Neural cell (in vitro differentiated cells): ENCODE results near the gene EDNRB. TPM values are rescaled to one million over a fixed set of nuclear protein-coding genes. Genes with fewer than 3 reads are reported as not detected.

Source experiments
- H2AFZ ChIP-seq: fragments of 200-600, 300-800 bp; sonication (generic), shearing (Covaris generic); 2 replicates; pipeline ENCODE4 v1.6.0; 2014; ENCODE audit warnings: low read depth, mild to moderate bottlenecking, antibody characterized with exemption, low read length, moderate library complexity
- H3F3A ChIP-seq: fragments of 200-600 bp; shearing (Covaris generic); 2 replicates; pipeline ENCODE4 v1.6.1; 2016; ENCODE audit warnings: mild to moderate bottlenecking, moderate library complexity, mixed read lengths, antibody characterized with exemption, low read length; ENCODE audit not compliant: insufficient read depth, poor library complexity, severe bottlenecking
- H3K27ac ChIP-seq: fragments of 200-600, 300-800 bp; sonication (generic), shearing (Covaris generic); 2 replicates; pipeline ENCODE4 v1.5.1; 2014; ENCODE audit warnings: mild to moderate bottlenecking, low read length, moderate library complexity
- H3K27me3 ChIP-seq: fragments of 300-800, 200-600 bp; sonication (generic), shearing (Covaris generic); 2 replicates; pipeline ENCODE4 v1.6.0; 2014; ENCODE audit warnings: mild to moderate bottlenecking, low read depth, low read length, moderate library complexity; ENCODE audit not compliant: insufficient read depth
- H3K36me3 ChIP-seq: fragments of 300-800, 200-600 bp; sonication (generic), shearing (Covaris generic); 2 replicates; pipeline ENCODE4 v1.5.1; 2014; ENCODE audit warnings: mild to moderate bottlenecking, antibody characterized with exemption, low read length, moderate library complexity; ENCODE audit not compliant: insufficient read depth
- H3K4me2 ChIP-seq: fragments of 300-800, 200-600 bp; sonication (generic), shearing (Covaris generic); 2 replicates; pipeline ENCODE4 v1.6.0; 2014; ENCODE audit warnings: mild to moderate bottlenecking, low read length
- H3K4me3 ChIP-seq: fragments of 300-800, 200-600 bp; sonication (generic), shearing (Covaris generic); 2 replicates; pipeline ENCODE4 v1.5.1; 2014; ENCODE audit warnings: mild to moderate bottlenecking, low read length, moderate library complexity
- H3K79me2 ChIP-seq: fragments of 200-600 bp; shearing (Covaris generic); replicated peaks from 2 replicates; pipeline ENCODE4 v1.6.0; 2014; ENCODE audit warnings: mild to moderate bottlenecking, low read length, moderate library complexity; ENCODE audit not compliant: insufficient read depth
- H3K9ac ChIP-seq: fragments of 300-800, 200-600 bp; sonication (generic), shearing (Covaris generic); 2 replicates; pipeline ENCODE4 v1.6.1; 2016; ENCODE audit warnings: mild to moderate bottlenecking, low read length, mixed read lengths
- H3K9me2 ChIP-seq: fragments of 200-600 bp; shearing (Covaris generic); 2 replicates; pipeline ENCODE4 v1.6.1; 2016; ENCODE audit warnings: mild to moderate bottlenecking, low read length, mixed read lengths; ENCODE audit not compliant: insufficient read depth
- H3K9me3 ChIP-seq: fragments of 200-600, 300-800 bp; sonication (generic), shearing (Covaris generic); 2 replicates; pipeline ENCODE4 v1.6.1; 2016; ENCODE audit warnings: mild to moderate bottlenecking, mixed run types, low read length, moderate library complexity, mixed read lengths
- H4K20me1 ChIP-seq: fragments of 200-600 bp; shearing (Covaris generic); 2 replicates; pipeline ENCODE4 v1.6.1; 2016; ENCODE audit warnings: mild to moderate bottlenecking, mixed run types; ENCODE audit not compliant: insufficient read depth
- CTCF ChIP-seq: fragments of 450-650 bp; IDR thresholded peaks from 2 replicates; pipeline ENCODE4 v1.5.1; 2014; ENCODE audit warnings: antibody characterized with exemption, mild to moderate bottlenecking, moderate library complexity; ENCODE audit not compliant: poor library complexity, severe bottlenecking
- EP300 ChIP-seq: fragments of 450-650 bp; conservative IDR thresholded peaks from 2 replicates; pipeline ENCODE4 v1.6.1; 2014; ENCODE audit warnings: antibody characterized with exemption, mild to moderate bottlenecking, moderate library complexity; ENCODE audit not compliant: poor library complexity, severe bottlenecking
- EZH2 ChIP-seq: fragments of 200-600, 300-800 bp; shearing (Covaris generic), sonication (generic); IDR thresholded peaks from 2 replicates; pipeline ENCODE4 v1.6.1; 2014; ENCODE audit warnings: antibody characterized with exemption, low read length, borderline replicate concordance, mild to moderate bottlenecking; ENCODE audit not compliant: insufficient read depth, poor library complexity, severe bottlenecking
- POLR2AphosphoS5 ChIP-seq: IDR thresholded peaks from 2 replicates; pipeline ENCODE4 v1.6.1; 2012
- RAD21 ChIP-seq: fragments of 450-650 bp; conservative IDR thresholded peaks from 2 replicates; pipeline ENCODE4 v1.6.1; 2014; ENCODE audit warnings: antibody characterized with exemption, mild to moderate bottlenecking, moderate library complexity
- REST ChIP-seq: IDR thresholded peaks from 2 replicates; pipeline ENCODE4 v1.6.1; 2012; ENCODE audit warnings: borderline replicate concordance
- SMC3 ChIP-seq: fragments of 450-650 bp; conservative IDR thresholded peaks from 2 replicates; pipeline ENCODE4 v1.6.1; 2014; ENCODE audit warnings: antibody characterized with exemption, mild to moderate bottlenecking, moderate library complexity; ENCODE audit not compliant: poor library complexity
- TAF1 ChIP-seq: IDR thresholded peaks from 2 replicates; pipeline ENCODE4 v1.6.1; 2012; ENCODE audit warnings: low read depth
- polyA plus RNA-seq: library from polyadenylated mRNA; depleted of rRNA; stranded (reverse); fragments of >200 nt; gene quantifications from 2 replicates; pipeline ENCODE4 v1.2.3, GENCODE V29; 2014

Gene EDNRB
- polyA plus RNA-seq, 1 donor from 2014 or later: 0.20 TPM

- no peaks in the 10 kb centered on the region for H3K9me3 ChIP-seq
- no peak overlapping the region for H2AFZ ChIP-seq
- no peaks in the 10 kb centered on the region for H4K20me1 ChIP-seq
- TF ChIP-seq POLR2AphosphoS5: no peak
- no peak for TF ChIP-seq REST
- TF ChIP-seq CTCF: no peak
- TF ChIP-seq EZH2: no peak
- no peak for TF ChIP-seq EP300
- no peak for TF ChIP-seq TAF1
- TF ChIP-seq RAD21: no peak
- TF ChIP-seq SMC3: no peak
- no peak overlapping the region for H3K4me2 ChIP-seq
- H3K4me3 ChIP-seq: no peak overlapping the region
- H3K36me3 ChIP-seq: no peaks in the 10 kb centered on the region
- H3K9ac ChIP-seq: no peak overlapping the region
- no peaks in the 10 kb centered on the region for H3K27me3 ChIP-seq
- no peaks in the 10 kb centered on the region for H3F3A ChIP-seq
- H3K9me2 ChIP-seq: no peaks in the 10 kb centered on the region
- no peaks in the 10 kb centered on the region for H3K79me2 ChIP-seq
- H3K27ac ChIP-seq: no peak overlapping the region
Observed at GRCh38 chr13:77911751-77912150, 6.9 kb downstream of the EDNRB start.

DNA sequence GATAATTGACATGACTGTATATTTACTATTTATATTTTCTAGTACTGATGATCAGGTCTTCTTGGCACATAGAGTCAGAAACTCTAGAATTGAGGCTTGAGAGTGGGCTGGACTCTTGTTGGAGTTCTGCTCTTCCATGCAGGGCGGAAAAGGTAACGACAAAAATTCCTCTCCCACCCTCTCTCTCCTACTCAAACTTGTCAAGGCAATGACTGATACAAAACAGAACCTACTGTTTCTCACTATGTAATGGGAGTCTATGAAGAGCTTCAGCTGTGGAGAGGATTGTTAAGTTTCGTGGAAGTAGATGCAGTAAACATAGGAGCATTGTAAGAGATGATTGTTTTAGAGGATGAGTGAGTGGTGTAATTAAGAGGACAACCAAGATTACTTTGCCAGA is 8.8 kb downstream of the EDNRB start:
- no peak overlapping the region for H3K4me3 ChIP-seq
- TF ChIP-seq REST (no peak), RAD21 (no peak), EP300 (no peak), POLR2AphosphoS5 (no peak), TAF1 (no peak), CTCF (no peak)
- no peaks in the 10 kb centered on the region for H4K20me1 ChIP-seq
- H3K9me2 ChIP-seq: no peaks in the 10 kb centered on the region
- no peak overlapping the region for H3K27ac ChIP-seq
- no peaks in the 10 kb centered on the region for H3K79me2 ChIP-seq
- H3F3A ChIP-seq: no peaks in the 10 kb centered on the region
- H3K9me3 ChIP-seq: no peaks in the 10 kb centered on the region
- no peak overlapping the region for H2AFZ ChIP-seq
- no peaks in the 10 kb centered on the region for H3K36me3 ChIP-seq
- H3K4me2 ChIP-seq: no peak overlapping the region
- no peaks in the 10 kb centered on the region for H3K27me3 ChIP-seq
- no peak overlapping the region for H3K9ac ChIP-seq
